GM13976 (cell line): ENCODE results near the gene COL20A1.

ENCODE experiments used
- DNase-seq: peaks from one replicate; pipeline ENCODE4 v3.0.0; 2012; ENCODE audit warnings: low spot score
- in situ Hi-C: fragments of 300-500 bp; cut with MboI; formaldehyde crosslinking; loops from one replicate; pipeline ENCODE4 v1.12.0; 2022; ENCODE audit warnings: low sequenced_read_pairs, mixed read lengths, inconsistent platforms; ENCODE audit not compliant: unreplicated experiment
- TF ChIP-seq, protein P1 (sequence below): IDR thresholded peaks from 2 replicates; pipeline ENCODE4 v1.5.1; 2012; ENCODE audit warnings: borderline replicate concordance, mild to moderate bottlenecking; ENCODE audit not compliant: insufficient read depth; ENCODE audit errors: extremely low read depth, missing control alignments, control extremely low read depth

The COL20A1 gene

DNA sequence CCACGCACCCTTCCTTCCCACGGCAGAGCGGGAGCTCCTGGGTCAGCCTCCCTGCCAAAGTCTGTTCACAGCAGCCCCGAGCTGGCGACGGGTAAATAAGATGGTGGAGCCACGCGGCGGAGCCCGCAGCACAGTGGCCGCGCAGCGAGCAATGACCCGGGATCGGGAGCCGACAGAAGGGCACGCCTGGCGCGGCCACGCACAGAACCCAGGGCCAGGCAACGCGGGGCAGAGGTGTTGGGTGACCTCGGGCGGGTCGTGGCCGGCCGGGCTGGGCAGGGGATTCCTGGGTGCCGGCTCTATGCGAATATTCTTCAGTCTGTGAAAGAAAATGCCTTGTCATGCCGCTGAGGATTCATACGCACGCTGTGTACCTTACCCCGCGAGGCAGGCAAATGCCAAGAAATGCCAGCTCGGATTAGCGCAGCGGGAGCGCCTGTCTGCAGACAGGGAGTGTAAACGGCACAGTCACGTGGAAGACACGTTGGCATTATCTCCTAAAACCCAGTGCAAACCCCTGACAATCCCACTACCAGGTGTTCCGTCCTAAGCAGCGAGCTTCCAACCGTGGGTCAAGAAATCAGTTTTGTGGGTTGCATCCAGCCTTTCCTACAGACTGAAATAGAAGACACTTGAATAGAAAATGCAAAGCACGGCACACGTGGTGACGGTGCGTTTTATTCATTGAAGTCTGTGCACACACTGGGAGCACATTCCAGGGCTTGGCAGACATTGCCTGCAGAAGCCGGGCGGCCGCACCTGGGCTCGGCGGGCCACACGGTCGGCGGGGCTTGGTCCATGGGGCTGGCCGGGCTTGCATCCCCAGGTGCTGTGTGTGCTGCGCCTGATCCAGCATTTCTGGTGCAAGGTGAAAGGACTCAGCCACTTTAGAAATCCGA, 49.8 kb downstream of the COL20A1 start:
- DNase-seq, result no peak
- TF ChIP-seq, protein P1, sequence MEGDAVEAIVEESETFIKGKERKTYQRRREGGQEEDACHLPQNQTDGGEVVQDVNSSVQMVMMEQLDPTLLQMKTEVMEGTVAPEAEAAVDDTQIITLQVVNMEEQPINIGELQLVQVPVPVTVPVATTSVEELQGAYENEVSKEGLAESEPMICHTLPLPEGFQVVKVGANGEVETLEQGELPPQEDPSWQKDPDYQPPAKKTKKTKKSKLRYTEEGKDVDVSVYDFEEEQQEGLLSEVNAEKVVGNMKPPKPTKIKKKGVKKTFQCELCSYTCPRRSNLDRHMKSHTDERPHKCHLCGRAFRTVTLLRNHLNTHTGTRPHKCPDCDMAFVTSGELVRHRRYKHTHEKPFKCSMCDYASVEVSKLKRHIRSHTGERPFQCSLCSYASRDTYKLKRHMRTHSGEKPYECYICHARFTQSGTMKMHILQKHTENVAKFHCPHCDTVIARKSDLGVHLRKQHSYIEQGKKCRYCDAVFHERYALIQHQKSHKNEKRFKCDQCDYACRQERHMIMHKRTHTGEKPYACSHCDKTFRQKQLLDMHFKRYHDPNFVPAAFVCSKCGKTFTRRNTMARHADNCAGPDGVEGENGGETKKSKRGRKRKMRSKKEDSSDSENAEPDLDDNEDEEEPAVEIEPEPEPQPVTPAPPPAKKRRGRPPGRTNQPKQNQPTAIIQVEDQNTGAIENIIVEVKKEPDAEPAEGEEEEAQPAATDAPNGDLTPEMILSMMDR, result no peak
- in situ Hi-C loops, result no loop called here

GRCh38 chr20:63343460-63344445, 50.8 kb downstream of the COL20A1 start:
- TF ChIP-seq, protein P1, result no peak
- in situ Hi-C loops, result no loop called here

DNA sequence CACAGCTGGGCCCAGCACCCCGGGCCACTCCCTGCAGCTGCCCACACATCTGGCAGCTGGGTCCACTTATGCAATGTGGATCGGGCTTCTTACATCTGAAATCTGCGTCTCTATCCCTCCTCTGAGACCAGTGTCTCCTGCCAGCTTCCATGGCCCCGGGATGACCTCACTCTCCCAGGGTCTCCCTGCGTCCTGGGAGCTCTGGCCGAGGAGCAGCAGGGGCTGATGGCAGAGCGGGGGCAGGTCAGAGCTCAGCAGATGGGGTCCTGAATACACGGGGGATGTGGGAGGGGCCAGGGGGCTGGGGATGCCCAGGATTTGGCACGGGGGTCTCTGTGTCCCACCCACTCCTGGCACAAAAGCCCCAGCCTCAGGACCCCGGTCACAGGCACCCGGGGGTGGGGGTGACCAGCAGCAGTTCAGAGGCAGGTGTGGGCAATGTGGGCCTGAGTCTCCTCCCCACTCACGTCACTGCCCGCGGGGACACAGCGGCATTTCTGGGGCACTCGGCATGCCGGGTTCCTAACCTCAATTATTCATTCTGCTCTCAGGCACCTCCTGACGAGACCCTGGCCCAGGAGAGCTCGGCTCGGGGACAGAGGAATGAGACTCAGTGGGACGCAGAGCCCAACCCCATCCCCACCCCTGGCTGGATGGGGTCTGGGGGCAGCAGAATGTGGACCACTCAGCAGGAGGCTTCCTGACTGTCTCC, 51.8 kb downstream of the COL20A1 start:
- DNase-seq, result no peak
- in situ Hi-C loops, result no loop called here
- TF ChIP-seq, protein P1, result no peak

More at GRCh38 chr20:63343460-63344445, 50.8 kb downstream of the COL20A1 start:
- DNase-seq, result no peak

- in situ Hi-C loops, result no loop called here
- DNase-seq, result no peak
- TF ChIP-seq, protein P1, result no peak
Measured at GRCh38 chr20:63345328-63346100, 52.5 kb downstream of the COL20A1 start.

DNA sequence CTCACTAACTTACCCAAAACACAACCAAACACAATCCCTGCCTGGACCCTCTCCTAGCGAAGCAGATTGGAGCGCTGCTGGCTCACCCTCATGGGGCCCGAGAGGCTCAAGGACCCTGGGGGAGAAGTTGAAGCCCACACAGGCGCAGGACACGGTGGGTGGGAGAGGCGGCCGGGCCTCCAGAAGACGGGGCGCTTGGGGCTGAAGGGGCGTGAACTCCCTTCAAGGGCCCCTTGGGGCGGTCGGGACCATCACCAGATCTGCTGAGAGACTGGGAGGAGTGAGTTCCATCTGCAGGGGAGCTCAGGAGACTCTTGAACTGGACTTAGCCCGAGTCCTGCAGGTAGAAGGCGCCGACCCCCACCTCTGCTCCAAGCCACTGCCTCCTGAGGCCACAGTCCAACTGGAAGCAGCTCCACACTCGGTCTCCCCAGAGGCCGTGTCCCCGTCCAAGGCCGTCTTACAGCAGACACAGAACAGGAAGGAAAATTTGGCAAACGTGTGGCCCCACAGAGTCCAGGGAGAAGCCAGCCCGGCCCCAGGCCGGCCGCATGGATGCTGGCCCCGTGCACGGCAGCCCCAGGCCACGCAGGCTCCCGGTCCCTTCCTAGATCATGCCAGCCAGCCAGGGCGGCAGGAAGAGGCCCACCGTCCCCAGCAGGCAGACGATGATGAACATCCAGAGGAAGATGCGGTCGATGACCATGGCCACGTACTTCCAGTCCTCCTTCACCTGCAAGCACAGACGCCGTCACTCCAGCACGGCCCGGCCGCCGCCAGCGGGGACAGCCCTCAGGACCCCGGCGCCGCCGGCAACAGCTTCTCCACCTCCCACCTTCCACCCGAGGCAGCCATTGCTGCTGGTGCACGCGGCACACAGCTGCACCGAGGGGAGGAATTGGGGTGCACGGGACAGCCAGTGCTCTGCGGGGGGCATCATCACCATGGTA, 53.4 kb downstream of the COL20A1 start:
- DNase-seq, result no peak
- TF ChIP-seq, protein P1, result no peak
- in situ Hi-C loops, result no loop called here
